Fibroblast of the aortic adventitia (primary cell): ENCODE data around the gene MXRA8. TPM values are rescaled to one million over a fixed set of nuclear protein-coding genes. Genes with fewer than 3 reads are reported as not detected.
A peak's percentile ranks its signal among the peaks of the same experiment; 100 is the strongest.
"Not testable (repeated sequence)": the region's sequence is repeated elsewhere in the genome, so short reads cannot be mapped to it uniquely, and the experiment has no call there.

Experiments
- DNase-seq: peaks from one replicate; pipeline ENCODE4 v3.0.0-alpha.2; 2010; ENCODE audit warnings: low read depth
- H3K4me3 ChIP-seq: 2 replicates; pipeline ENCODE4 v1.5.1; 2011; ENCODE audit warnings: low read depth, mild to moderate bottlenecking, control low read depth, low read length, moderate library complexity
- total RNA-seq: library from RNA; depleted of rRNA; stranded (reverse); fragments of >200 nt; gene quantifications from 2 replicates; pipeline ENCODE4 v1.2.3, GENCODE V29; 2012; ENCODE audit warnings: low replicate concordance
- TF ChIP-seq, protein P1 (sequence below): IDR thresholded peaks from 2 replicates; pipeline ENCODE4 v1.5.1; 2011; ENCODE audit warnings: mild to moderate bottlenecking, low read length, control low read depth, inconsistent platforms; ENCODE audit not compliant: insufficient read depth

The MXRA8 gene
- total RNA-seq, 1 donor: 367 TPM

DNA sequence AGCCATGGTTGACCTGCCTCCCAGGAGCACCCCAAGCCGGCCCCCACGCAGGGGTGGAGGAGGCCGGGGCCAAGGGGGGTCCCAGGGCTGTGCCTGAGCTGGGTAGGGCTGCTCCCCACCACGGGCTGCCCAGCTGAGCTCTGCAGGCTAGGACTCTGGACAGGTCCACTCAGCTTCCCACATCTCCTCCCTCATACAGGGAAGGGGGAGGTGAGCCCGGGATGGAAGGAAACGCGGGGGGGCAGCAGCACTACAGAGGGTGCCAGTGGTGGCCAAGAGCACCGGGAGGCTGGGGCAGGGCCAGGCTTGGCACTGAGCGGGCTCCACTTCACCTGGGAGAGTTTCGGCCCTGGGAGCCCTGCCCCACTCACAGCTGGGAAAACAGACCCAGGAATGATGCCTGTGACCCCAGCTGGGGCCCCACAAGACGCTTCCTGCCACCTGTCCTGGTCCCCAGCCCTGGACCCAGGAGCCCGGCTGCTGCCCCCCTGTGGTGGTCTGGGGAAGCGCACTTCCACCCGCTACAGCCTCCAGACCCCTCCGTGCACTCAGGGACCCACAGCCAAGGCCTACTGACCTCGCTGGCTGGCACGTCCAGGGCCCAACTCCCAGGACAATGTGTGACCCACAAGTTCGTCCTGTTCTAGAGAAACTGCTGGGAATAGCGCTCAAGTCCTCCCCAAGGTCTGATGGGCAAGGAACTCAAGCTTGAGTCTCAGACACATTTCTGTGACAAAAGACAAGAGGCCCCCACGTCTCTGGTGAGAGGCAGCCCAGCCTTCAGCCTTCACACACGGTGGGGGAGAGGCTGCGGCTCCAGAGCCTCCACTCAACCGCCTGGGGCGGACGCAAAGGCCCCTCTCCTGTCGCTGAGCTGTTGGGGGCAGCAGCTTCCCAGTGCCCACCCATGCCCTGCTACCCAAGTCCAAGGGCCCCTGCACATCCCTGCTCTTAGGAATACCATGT lies 13.7 kb upstream of the MXRA8 start:
- peak overlapping the region; percentile 5 for H3K4me3 ChIP-seq
- DNase-seq: peak; percentile 54
- TF ChIP-seq, protein P1, sequence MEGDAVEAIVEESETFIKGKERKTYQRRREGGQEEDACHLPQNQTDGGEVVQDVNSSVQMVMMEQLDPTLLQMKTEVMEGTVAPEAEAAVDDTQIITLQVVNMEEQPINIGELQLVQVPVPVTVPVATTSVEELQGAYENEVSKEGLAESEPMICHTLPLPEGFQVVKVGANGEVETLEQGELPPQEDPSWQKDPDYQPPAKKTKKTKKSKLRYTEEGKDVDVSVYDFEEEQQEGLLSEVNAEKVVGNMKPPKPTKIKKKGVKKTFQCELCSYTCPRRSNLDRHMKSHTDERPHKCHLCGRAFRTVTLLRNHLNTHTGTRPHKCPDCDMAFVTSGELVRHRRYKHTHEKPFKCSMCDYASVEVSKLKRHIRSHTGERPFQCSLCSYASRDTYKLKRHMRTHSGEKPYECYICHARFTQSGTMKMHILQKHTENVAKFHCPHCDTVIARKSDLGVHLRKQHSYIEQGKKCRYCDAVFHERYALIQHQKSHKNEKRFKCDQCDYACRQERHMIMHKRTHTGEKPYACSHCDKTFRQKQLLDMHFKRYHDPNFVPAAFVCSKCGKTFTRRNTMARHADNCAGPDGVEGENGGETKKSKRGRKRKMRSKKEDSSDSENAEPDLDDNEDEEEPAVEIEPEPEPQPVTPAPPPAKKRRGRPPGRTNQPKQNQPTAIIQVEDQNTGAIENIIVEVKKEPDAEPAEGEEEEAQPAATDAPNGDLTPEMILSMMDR: peak; percentile 96

DNA sequence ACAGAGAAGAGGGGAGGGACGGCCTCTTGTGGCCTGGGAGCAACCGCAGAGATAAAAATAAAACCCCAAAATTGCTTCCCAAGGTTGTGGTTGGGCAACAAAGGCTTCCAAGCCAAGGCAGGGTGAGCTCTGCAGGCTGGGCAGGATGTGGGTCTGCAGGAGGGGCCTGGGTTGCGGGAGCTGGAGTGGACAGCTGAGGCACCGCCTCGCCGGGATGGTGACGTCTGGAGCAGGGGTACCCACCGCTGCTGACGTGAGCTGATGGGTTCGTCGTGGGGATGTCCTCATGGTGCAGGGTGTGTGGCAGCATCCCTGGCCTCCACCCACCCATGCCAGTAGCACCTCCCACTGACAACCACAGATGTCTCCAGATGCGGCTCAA lies 13.0 kb upstream of the MXRA8 start:
- TF ChIP-seq, protein P1: no peak
- no peak overlapping the region for H3K4me3 ChIP-seq
- DNase-seq: no peak

DNA sequence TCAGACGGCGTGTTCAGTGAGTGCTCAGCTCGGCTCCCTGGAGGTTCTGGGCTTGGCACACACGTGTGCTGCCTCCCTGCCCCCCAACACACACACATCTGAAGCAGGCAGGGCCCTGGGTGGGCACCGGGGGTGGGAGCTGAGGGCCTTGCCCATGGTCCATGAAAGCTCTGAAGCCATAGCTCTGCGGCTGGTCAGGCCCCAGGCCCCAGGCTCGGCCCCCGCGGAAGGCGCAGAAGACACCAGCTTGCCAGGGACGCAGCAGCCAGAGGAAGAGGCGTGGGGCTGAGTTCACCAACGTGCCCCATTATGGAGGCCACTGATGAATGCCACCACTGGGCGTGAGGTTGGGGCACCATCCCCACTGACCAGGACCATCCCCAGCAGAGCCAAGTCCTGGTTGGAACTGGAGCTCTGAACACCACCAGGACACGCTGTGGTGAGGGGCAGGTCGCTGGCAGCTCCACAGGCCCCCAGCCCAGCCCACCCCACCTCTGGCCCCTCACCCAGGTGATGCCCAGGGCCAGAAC lies 12.5 kb upstream of the MXRA8 start:
- no peak overlapping the region for H3K4me3 ChIP-seq
- TF ChIP-seq, protein P1: no peak
- DNase-seq: no peak

DNA sequence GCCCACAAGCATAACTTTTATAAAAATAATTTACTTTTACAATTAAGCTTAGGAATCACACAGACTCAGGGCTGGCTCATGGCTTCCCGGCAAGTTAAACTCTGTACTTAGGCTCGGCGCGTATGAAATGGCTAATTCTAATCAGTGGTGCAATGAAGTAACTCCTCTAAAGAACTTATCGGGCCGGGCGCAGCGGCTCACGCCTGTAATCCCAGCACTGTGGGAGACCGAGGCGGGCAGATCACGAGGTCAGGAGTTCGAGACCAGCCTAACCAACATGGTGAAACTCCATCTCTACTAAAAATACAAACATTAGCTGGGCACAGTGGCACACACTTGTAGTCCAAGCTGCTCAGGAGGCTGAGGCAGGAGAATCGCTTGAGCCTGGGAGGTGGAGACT lies 11.7 kb upstream of the MXRA8 start:
- not testable (repeated sequence) for H3K4me3 ChIP-seq, DNase-seq

DNA sequence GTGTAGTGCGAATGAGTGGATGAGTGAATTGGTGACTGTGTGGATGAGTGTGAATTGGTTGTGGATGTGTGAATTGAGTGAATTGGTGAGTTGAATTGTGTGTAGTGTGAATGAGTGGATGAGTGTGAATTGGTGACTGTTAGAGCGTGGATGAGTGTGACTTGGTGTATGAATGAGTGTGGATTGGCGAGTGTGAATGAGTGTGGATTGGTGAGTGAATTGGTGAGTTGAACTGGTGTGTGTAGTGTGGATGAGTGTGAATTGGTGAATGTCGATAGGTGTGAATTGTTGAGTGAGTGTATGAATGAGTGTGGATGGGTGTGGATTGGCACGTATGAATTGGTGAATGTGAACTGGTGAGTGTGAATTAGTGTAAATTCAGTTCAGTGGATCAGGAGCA lies 9.0 kb upstream of the MXRA8 start:
- no peak for DNase-seq
- TF ChIP-seq, protein P1: no peak
- no peak overlapping the region for H3K4me3 ChIP-seq

DNA sequence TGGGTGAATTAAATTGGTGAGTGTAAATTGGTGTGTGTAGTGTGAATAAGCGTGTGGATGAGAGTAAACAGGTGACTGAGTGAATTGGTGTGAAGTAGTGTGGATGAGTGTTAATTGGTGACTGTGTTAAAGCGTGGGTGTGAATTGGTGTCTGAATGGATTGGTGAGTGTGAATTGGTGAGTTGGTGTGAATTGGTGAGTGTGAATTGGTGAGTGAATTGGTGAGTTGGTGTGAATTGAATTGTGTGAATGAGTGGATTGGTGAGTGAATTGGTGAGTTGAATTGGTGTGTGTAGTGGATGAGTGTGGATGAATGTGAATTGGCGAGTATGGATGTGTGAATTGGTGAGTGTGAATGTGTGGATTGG lies 8.3 kb upstream of the MXRA8 start:
- DNase-seq: no peak
- no peak overlapping the region for H3K4me3 ChIP-seq
- TF ChIP-seq, protein P1: no peak

DNA sequence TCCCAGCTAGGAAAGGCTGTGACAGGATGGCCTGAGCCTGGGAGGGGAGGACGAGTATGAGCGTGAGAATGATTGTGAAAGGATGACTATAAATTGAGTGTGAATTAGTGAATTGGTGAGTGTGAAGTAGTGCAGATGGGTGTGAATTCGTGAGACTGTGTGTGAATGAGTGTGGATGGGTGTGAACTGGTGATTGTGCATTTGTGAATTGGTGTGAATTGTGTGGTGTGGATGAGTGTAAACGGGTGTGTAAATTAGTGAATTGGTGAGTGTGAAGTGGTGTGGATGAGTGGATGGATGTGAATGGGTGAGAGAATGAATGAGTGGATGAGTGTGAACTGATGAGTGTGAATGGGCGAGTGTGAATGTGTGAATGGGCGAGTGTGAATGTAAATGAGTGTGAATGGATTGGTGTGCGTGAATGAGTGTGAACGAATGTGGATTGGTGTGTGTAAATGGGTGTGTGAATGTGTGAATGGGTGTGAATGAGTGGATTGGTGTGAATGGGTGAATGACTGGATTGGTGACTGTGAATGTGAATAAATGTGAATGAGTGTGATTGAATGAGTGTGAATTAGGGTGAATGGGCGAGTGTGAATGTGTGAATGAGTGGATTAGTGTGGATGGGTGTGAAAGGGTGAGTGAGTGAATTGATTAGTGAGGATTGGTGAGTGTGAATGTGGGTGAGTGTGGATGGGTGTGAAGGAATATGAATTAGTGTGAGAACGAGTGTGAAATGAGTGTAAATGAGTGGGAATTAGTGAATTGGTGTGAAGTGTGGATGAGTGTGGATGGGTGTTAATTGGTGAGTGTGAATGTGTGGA lies 7.7 kb upstream of the MXRA8 start:
- TF ChIP-seq, protein P1: no peak
- DNase-seq: no peak
- H3K4me3 ChIP-seq: no peak overlapping the region
